Measurements from ENCODE around the gene LRRK1. TPM values are rescaled to one million over a fixed set of nuclear protein-coding genes. Genes with fewer than 3 reads are reported as not detected.

Gene LRRK1
- total RNA-seq, 1 experiment from 2014 or later: 7.6 TPM

DNA sequence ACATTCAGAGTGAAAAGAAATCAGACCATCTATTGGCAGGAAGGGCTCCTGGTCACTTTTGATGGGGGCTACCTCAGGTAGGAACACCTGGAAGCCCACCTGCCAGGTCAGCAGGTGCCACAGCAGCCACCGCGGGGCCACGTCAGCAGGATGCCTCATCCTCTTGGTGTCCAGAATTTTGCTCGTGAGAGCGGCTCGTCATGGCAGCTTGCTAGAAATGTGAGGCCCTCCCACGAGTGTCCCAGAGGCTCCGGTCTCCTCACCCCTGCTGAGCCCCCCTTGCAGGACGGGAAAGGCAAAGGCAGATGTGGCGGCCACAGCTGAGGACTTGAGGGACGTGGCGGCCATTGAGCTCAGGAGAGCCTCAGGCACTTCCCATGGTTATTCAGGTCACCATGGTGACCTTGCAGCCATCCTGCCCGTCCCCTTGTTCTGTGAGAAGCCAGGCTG, 129.4 kb downstream of the LRRK1 start:
- H3K27ac Mint-ChIP-seq: no peak overlapping the region
- TF ChIP-seq CREB1 (CRISPR knock-in tag; IDR thresholded peaks at IDR 0.05) (no peak), ZNF671 (CRISPR knock-in tag; IDR thresholded peaks at IDR 0.05) (no peak), CREM (CRISPR knock-in tag; IDR thresholded peaks at IDR 0.05) (no peak), CBFB (CRISPR knock-in tag; IDR thresholded peaks at IDR 0.05; ENCODE audit: low read depth) (no peak), GTF2I (CRISPR knock-in tag; conservative IDR thresholded peaks at IDR 0.05) (no peak), KAT7 (CRISPR knock-in tag; IDR thresholded peaks at IDR 0.05; ENCODE audit: borderline replicate concordance) (no peak), SOX15 (CRISPR knock-in tag; IDR thresholded peaks at IDR 0.05) (no peak), GABPB1 (CRISPR knock-in tag; IDR thresholded peaks at IDR 0.05) (no peak), OVOL2 (CRISPR knock-in tag; IDR thresholded peaks at IDR 0.05; ENCODE audit: borderline replicate concordance) (no peak)
- TF ChIP-seq, protein P1, sequence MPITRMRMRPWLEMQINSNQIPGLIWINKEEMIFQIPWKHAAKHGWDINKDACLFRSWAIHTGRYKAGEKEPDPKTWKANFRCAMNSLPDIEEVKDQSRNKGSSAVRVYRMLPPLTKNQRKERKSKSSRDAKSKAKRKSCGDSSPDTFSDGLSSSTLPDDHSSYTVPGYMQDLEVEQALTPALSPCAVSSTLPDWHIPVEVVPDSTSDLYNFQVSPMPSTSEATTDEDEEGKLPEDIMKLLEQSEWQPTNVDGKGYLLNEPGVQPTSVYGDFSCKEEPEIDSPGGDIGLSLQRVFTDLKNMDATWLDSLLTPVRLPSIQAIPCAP (CRISPR knock-in tag; IDR thresholded peaks at IDR 0.05): no peak
- TF ChIP-seq, protein P2, sequence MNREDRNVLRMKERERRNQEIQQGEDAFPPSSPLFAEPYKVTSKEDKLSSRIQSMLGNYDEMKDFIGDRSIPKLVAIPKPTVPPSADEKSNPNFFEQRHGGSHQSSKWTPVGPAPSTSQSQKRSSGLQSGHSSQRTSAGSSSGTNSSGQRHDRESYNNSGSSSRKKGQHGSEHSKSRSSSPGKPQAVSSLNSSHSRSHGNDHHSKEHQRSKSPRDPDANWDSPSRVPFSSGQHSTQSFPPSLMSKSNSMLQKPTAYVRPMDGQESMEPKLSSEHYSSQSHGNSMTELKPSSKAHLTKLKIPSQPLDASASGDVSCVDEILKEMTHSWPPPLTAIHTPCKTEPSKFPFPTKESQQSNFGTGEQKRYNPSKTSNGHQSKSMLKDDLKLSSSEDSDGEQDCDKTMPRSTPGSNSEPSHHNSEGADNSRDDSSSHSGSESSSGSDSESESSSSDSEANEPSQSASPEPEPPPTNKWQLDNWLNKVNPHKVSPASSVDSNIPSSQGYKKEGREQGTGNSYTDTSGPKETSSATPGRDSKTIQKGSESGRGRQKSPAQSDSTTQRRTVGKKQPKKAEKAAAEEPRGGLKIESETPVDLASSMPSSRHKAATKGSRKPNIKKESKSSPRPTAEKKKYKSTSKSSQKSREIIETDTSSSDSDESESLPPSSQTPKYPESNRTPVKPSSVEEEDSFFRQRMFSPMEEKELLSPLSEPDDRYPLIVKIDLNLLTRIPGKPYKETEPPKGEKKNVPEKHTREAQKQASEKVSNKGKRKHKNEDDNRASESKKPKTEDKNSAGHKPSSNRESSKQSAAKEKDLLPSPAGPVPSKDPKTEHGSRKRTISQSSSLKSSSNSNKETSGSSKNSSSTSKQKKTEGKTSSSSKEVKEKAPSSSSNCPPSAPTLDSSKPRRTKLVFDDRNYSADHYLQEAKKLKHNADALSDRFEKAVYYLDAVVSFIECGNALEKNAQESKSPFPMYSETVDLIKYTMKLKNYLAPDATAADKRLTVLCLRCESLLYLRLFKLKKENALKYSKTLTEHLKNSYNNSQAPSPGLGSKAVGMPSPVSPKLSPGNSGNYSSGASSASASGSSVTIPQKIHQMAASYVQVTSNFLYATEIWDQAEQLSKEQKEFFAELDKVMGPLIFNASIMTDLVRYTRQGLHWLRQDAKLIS (CRISPR knock-in tag; IDR thresholded peaks at IDR 0.05; ENCODE audit: borderline replicate concordance): no peak
- TF ChIP-seq, protein P3, sequence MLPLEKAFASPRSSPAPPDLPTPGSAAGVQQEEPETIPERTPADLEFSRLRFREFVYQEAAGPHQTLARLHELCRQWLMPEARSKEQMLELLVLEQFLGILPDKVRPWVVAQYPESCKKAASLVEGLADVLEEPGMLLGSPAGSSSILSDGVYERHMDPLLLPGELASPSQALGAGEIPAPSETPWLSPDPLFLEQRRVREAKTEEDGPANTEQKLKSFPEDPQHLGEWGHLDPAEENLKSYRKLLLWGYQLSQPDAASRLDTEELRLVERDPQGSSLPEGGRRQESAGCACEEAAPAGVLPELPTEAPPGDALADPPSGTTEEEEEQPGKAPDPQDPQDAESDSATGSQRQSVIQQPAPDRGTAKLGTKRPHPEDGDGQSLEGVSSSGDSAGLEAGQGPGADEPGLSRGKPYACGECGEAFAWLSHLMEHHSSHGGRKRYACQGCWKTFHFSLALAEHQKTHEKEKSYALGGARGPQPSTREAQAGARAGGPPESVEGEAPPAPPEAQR (CRISPR knock-in tag; IDR thresholded peaks at IDR 0.05): no peak
- TF ChIP-seq, protein P4, sequence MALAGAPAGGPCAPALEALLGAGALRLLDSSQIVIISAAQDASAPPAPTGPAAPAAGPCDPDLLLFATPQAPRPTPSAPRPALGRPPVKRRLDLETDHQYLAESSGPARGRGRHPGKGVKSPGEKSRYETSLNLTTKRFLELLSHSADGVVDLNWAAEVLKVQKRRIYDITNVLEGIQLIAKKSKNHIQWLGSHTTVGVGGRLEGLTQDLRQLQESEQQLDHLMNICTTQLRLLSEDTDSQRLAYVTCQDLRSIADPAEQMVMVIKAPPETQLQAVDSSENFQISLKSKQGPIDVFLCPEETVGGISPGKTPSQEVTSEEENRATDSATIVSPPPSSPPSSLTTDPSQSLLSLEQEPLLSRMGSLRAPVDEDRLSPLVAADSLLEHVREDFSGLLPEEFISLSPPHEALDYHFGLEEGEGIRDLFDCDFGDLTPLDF (CRISPR knock-in tag; IDR thresholded peaks at IDR 0.05): no peak
- TF ChIP-seq, protein P5, sequence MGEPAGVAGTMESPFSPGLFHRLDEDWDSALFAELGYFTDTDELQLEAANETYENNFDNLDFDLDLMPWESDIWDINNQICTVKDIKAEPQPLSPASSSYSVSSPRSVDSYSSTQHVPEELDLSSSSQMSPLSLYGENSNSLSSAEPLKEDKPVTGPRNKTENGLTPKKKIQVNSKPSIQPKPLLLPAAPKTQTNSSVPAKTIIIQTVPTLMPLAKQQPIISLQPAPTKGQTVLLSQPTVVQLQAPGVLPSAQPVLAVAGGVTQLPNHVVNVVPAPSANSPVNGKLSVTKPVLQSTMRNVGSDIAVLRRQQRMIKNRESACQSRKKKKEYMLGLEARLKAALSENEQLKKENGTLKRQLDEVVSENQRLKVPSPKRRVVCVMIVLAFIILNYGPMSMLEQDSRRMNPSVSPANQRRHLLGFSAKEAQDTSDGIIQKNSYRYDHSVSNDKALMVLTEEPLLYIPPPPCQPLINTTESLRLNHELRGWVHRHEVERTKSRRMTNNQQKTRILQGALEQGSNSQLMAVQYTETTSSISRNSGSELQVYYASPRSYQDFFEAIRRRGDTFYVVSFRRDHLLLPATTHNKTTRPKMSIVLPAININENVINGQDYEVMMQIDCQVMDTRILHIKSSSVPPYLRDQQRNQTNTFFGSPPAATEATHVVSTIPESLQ (CRISPR knock-in tag; IDR thresholded peaks at IDR 0.05): no peak
- TF ChIP-seq, protein P6, sequence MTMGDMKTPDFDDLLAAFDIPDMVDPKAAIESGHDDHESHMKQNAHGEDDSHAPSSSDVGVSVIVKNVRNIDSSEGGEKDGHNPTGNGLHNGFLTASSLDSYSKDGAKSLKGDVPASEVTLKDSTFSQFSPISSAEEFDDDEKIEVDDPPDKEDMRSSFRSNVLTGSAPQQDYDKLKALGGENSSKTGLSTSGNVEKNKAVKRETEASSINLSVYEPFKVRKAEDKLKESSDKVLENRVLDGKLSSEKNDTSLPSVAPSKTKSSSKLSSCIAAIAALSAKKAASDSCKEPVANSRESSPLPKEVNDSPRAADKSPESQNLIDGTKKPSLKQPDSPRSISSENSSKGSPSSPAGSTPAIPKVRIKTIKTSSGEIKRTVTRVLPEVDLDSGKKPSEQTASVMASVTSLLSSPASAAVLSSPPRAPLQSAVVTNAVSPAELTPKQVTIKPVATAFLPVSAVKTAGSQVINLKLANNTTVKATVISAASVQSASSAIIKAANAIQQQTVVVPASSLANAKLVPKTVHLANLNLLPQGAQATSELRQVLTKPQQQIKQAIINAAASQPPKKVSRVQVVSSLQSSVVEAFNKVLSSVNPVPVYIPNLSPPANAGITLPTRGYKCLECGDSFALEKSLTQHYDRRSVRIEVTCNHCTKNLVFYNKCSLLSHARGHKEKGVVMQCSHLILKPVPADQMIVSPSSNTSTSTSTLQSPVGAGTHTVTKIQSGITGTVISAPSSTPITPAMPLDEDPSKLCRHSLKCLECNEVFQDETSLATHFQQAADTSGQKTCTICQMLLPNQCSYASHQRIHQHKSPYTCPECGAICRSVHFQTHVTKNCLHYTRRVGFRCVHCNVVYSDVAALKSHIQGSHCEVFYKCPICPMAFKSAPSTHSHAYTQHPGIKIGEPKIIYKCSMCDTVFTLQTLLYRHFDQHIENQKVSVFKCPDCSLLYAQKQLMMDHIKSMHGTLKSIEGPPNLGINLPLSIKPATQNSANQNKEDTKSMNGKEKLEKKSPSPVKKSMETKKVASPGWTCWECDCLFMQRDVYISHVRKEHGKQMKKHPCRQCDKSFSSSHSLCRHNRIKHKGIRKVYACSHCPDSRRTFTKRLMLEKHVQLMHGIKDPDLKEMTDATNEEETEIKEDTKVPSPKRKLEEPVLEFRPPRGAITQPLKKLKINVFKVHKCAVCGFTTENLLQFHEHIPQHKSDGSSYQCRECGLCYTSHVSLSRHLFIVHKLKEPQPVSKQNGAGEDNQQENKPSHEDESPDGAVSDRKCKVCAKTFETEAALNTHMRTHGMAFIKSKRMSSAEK (CRISPR knock-in tag; IDR thresholded peaks at IDR 0.05; ENCODE audit: borderline replicate concordance): no peak
- TF ChIP-seq, protein P7, sequence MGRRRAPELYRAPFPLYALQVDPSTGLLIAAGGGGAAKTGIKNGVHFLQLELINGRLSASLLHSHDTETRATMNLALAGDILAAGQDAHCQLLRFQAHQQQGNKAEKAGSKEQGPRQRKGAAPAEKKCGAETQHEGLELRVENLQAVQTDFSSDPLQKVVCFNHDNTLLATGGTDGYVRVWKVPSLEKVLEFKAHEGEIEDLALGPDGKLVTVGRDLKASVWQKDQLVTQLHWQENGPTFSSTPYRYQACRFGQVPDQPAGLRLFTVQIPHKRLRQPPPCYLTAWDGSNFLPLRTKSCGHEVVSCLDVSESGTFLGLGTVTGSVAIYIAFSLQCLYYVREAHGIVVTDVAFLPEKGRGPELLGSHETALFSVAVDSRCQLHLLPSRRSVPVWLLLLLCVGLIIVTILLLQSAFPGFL (CRISPR knock-in tag; IDR thresholded peaks at IDR 0.05; ENCODE audit: borderline replicate concordance): no peak
- TF ChIP-seq, protein P8, sequence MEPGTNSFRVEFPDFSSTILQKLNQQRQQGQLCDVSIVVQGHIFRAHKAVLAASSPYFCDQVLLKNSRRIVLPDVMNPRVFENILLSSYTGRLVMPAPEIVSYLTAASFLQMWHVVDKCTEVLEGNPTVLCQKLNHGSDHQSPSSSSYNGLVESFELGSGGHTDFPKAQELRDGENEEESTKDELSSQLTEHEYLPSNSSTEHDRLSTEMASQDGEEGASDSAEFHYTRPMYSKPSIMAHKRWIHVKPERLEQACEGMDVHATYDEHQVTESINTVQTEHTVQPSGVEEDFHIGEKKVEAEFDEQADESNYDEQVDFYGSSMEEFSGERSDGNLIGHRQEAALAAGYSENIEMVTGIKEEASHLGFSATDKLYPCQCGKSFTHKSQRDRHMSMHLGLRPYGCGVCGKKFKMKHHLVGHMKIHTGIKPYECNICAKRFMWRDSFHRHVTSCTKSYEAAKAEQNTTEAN (CRISPR knock-in tag; IDR thresholded peaks at IDR 0.05): no peak
- TF ChIP-seq, protein P9, sequence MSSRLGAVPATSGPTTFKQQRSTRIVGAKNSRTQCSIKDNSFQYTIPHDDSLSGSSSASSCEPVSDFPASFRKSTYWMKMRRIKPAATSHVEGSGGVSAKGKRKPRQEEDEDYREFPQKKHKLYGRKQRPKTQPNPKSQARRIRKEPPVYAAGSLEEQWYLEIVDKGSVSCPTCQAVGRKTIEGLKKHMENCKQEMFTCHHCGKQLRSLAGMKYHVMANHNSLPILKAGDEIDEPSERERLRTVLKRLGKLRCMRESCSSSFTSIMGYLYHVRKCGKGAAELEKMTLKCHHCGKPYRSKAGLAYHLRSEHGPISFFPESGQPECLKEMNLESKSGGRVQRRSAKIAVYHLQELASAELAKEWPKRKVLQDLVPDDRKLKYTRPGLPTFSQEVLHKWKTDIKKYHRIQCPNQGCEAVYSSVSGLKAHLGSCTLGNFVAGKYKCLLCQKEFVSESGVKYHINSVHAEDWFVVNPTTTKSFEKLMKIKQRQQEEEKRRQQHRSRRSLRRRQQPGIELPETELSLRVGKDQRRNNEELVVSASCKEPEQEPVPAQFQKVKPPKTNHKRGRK (CRISPR knock-in tag; IDR thresholded peaks at IDR 0.05; ENCODE audit: borderline replicate concordance): no peak

More for the DNA sequence above, 129.4 kb downstream of the LRRK1 start:
- Mint-ChIP-seq H3K27me3 (ENCODE audit: low read depth) (peaks cover 22% of the 10 kb centered on the region), H3K9me3 (no peaks in the 10 kb centered on the region), H3K4me1 (peaks cover 49% of the 10 kb centered on the region), H3K4me3 (no peak overlapping the region), H3K36me3 (0 out of 2 replicates have a peak, but pooled peaks cover 2% of the 10 kb centered on the region)
- no peak for ATAC-seq
- ChIA-PET POLR2A (no interaction called here), CTCF (interaction anchor here (1.0 to 2.3 kb wide), 2 partner anchors 12 to 21 kb away, joined by 3 to 10 read pairs; no protein-coding TSS in a partner anchor)
- DNase-seq (ENCODE audit: low spot score): no peak

Data from WTC11 (cell line).